GM12864 (cell line): ENCODE data around the gene YEATS4.

Experiments used
- DNase-seq: peaks from one replicate; pipeline ENCODE4 v3.0.0-alpha.2; 2011; ENCODE audit warnings: low read depth
- H3K4me3 ChIP-seq: 2 replicates; pipeline ENCODE4 v1.5.1; 2011; ENCODE audit warnings: mild to moderate bottlenecking, low read depth, low read length, control low read depth
- CTCF ChIP-seq: IDR thresholded peaks from 2 replicates; pipeline ENCODE4 v1.5.1; 2011; ENCODE audit warnings: low read depth, mild to moderate bottlenecking, moderate library complexity, low read length, control low read depth, inconsistent platforms; ENCODE audit errors: missing control alignments

Gene YEATS4

GRCh38 chr12:69329669-69330428, 29.7 kb upstream of the YEATS4 start:
- no peak for TF ChIP-seq CTCF
- no peak for DNase-seq
- peak overlapping the region; percentile 4; the same call in 1 of the 2 replicates for H3K4me3 ChIP-seq

DNA sequence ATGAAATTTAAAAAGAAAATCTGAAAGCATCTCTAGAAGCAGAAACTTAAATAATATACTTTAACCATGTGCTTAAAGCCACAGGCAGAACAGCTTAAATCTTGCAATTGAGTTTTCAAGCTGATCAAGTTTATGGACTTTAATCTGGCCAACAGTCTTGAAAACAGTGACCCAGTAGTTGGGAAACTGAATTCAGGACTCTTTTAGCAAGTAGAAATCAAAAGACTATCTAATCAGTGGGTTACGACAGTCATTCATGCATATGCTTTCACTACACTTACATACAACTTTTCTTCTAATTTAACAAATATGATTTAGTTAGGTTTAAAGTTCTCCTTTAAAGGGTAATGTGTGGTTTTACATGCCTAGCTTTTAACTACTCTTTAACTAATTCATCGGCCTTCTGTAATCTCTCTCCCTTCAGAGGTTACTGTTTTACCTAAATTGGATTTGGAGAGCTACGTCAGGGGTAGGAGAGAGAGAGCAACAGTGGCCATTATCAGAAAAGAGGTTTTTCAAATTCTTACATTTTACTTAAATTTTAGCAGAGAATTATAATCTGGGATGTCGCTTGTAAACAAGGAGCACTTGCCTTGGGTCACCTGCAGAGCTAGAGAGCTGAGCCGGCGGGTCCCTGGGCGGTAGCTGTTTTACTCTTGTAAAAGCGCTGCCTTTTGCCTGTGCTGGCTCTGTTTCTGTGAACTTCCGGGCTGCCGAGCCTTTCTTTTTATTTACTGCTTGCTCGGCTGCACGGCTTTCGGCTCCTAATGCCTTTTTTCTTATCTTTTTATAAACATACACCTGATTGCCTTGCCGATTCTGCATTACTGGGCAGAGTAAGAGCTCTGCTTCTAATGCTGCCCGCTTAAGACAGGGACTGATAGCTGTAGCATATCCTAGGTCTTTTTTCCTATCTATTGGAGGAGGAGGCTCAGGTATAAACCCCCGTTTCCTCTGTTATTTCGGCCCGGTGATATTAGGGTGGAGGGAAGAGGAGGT, 28.8 kb upstream of the YEATS4 start:
- H3K4me3 ChIP-seq, result peak overlapping the region; percentile 46
- no peak for TF ChIP-seq CTCF
- peak; percentile 18 for DNase-seq

- no peak for TF ChIP-seq CTCF
- DNase-seq, result no peak
- peak overlapping the region; percentile 46 for H3K4me3 ChIP-seq
These were observed 28.0 kb upstream of the YEATS4 start for GRCh38 chr12:69331519-69331908.

GRCh38 chr12:69331909-69332684, 27.4 kb upstream of the YEATS4 start:
- no peak for DNase-seq
- no peak overlapping the region for H3K4me3 ChIP-seq
- no peak for TF ChIP-seq CTCF

DNA sequence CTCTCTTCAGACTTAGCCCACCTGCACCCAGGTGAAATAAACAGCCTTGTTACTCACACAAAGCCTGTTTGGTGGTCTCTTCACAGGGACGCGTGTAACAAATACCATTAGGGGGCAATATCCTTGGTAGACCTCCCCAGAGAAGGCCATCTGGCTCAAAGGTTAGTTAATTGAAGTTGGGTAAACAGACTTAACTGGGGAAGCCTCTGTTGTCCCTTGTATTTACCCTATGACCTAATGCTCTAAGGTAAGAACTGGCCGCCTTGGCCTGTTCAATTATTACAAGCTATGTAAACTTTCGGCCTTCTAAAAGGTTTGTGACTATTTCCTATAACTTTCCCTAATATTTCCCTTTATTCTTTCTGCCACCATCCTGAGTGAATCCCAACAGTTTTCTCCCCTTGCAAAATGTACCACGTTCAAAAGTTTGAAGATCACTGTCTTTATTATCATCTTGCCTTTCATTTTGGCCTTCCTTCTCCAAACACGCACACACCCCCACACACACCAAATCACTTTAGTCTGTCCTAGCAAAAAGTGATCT, 26.7 kb upstream of the YEATS4 start:
- DNase-seq, result no peak
- H3K4me3 ChIP-seq, result no peak overlapping the region
- no peak for TF ChIP-seq CTCF

- H3K4me3 ChIP-seq, result no peak overlapping the region
- no peak for TF ChIP-seq CTCF
- DNase-seq, result no peak
These were observed 25.4 kb upstream of the YEATS4 start for GRCh38 chr12:69334158-69334557.
